Neural cell (in vitro differentiated cells): ENCODE results near the gene NT5E. TPM values are rescaled to one million over a fixed set of nuclear protein-coding genes. Genes with fewer than 3 reads are reported as not detected.

ENCODE experiments used
- H2AFZ ChIP-seq: fragments of 200-600, 300-800 bp; sonication (generic), shearing (Covaris generic); 2 replicates; pipeline ENCODE4 v1.6.0; 2014; ENCODE audit warnings: low read depth, mild to moderate bottlenecking, antibody characterized with exemption, low read length, moderate library complexity
- H3F3A ChIP-seq: fragments of 200-600 bp; shearing (Covaris generic); 2 replicates; pipeline ENCODE4 v1.6.1; 2016; ENCODE audit warnings: mild to moderate bottlenecking, moderate library complexity, mixed read lengths, antibody characterized with exemption, low read length; ENCODE audit not compliant: insufficient read depth, poor library complexity, severe bottlenecking
- H3K27ac ChIP-seq: fragments of 200-600, 300-800 bp; sonication (generic), shearing (Covaris generic); 2 replicates; pipeline ENCODE4 v1.5.1; 2014; ENCODE audit warnings: mild to moderate bottlenecking, low read length, moderate library complexity
- H3K27me3 ChIP-seq: fragments of 300-800, 200-600 bp; sonication (generic), shearing (Covaris generic); 2 replicates; pipeline ENCODE4 v1.6.0; 2014; ENCODE audit warnings: mild to moderate bottlenecking, low read depth, low read length, moderate library complexity; ENCODE audit not compliant: insufficient read depth
- H3K36me3 ChIP-seq: fragments of 300-800, 200-600 bp; sonication (generic), shearing (Covaris generic); 2 replicates; pipeline ENCODE4 v1.5.1; 2014; ENCODE audit warnings: mild to moderate bottlenecking, antibody characterized with exemption, low read length, moderate library complexity; ENCODE audit not compliant: insufficient read depth
- H3K4me2 ChIP-seq: fragments of 300-800, 200-600 bp; sonication (generic), shearing (Covaris generic); 2 replicates; pipeline ENCODE4 v1.6.0; 2014; ENCODE audit warnings: mild to moderate bottlenecking, low read length
- H3K4me3 ChIP-seq: fragments of 300-800, 200-600 bp; sonication (generic), shearing (Covaris generic); 2 replicates; pipeline ENCODE4 v1.5.1; 2014; ENCODE audit warnings: mild to moderate bottlenecking, low read length, moderate library complexity
- H3K79me2 ChIP-seq: fragments of 200-600 bp; shearing (Covaris generic); replicated peaks from 2 replicates; pipeline ENCODE4 v1.6.0; 2014; ENCODE audit warnings: mild to moderate bottlenecking, low read length, moderate library complexity; ENCODE audit not compliant: insufficient read depth
- H3K9ac ChIP-seq: fragments of 300-800, 200-600 bp; sonication (generic), shearing (Covaris generic); 2 replicates; pipeline ENCODE4 v1.6.1; 2016; ENCODE audit warnings: mild to moderate bottlenecking, low read length, mixed read lengths
- H3K9me2 ChIP-seq: fragments of 200-600 bp; shearing (Covaris generic); 2 replicates; pipeline ENCODE4 v1.6.1; 2016; ENCODE audit warnings: mild to moderate bottlenecking, low read length, mixed read lengths; ENCODE audit not compliant: insufficient read depth
- H3K9me3 ChIP-seq: fragments of 200-600, 300-800 bp; sonication (generic), shearing (Covaris generic); 2 replicates; pipeline ENCODE4 v1.6.1; 2016; ENCODE audit warnings: mild to moderate bottlenecking, mixed run types, low read length, moderate library complexity, mixed read lengths
- H4K20me1 ChIP-seq: fragments of 200-600 bp; shearing (Covaris generic); 2 replicates; pipeline ENCODE4 v1.6.1; 2016; ENCODE audit warnings: mild to moderate bottlenecking, mixed run types; ENCODE audit not compliant: insufficient read depth
- EP300 ChIP-seq: fragments of 450-650 bp; conservative IDR thresholded peaks from 2 replicates; pipeline ENCODE4 v1.6.1; 2014; ENCODE audit warnings: antibody characterized with exemption, mild to moderate bottlenecking, moderate library complexity; ENCODE audit not compliant: poor library complexity, severe bottlenecking
- EZH2 ChIP-seq: fragments of 200-600, 300-800 bp; shearing (Covaris generic), sonication (generic); IDR thresholded peaks from 2 replicates; pipeline ENCODE4 v1.6.1; 2014; ENCODE audit warnings: antibody characterized with exemption, low read length, borderline replicate concordance, mild to moderate bottlenecking; ENCODE audit not compliant: insufficient read depth, poor library complexity, severe bottlenecking
- MXI1 ChIP-seq: fragments of 450-650 bp; conservative IDR thresholded peaks from 2 replicates; pipeline ENCODE4 v1.6.1; 2014; ENCODE audit warnings: antibody characterized with exemption, mild to moderate bottlenecking; ENCODE audit not compliant: poor library complexity, severe bottlenecking
- POLR2AphosphoS5 ChIP-seq: IDR thresholded peaks from 2 replicates; pipeline ENCODE4 v1.6.1; 2012
- RAD21 ChIP-seq: fragments of 450-650 bp; conservative IDR thresholded peaks from 2 replicates; pipeline ENCODE4 v1.6.1; 2014; ENCODE audit warnings: antibody characterized with exemption, mild to moderate bottlenecking, moderate library complexity
- SMC3 ChIP-seq: fragments of 450-650 bp; conservative IDR thresholded peaks from 2 replicates; pipeline ENCODE4 v1.6.1; 2014; ENCODE audit warnings: antibody characterized with exemption, mild to moderate bottlenecking, moderate library complexity; ENCODE audit not compliant: poor library complexity
- TAF1 ChIP-seq: IDR thresholded peaks from 2 replicates; pipeline ENCODE4 v1.6.1; 2012; ENCODE audit warnings: low read depth
- polyA plus RNA-seq: library from polyadenylated mRNA; depleted of rRNA; stranded (reverse); fragments of >200 nt; gene quantifications from 2 replicates; pipeline ENCODE4 v1.2.3, GENCODE V29; 2014
- TF ChIP-seq, protein P1 (sequence below): fragments of 450-650 bp; IDR thresholded peaks from 2 replicates; pipeline ENCODE4 v1.5.1; 2014; ENCODE audit warnings: antibody characterized with exemption, mild to moderate bottlenecking, moderate library complexity; ENCODE audit not compliant: poor library complexity, severe bottlenecking
- TF ChIP-seq, protein P2 (sequence below): IDR thresholded peaks from 2 replicates; pipeline ENCODE4 v1.6.1; 2012; ENCODE audit warnings: borderline replicate concordance

NT5E gene
- polyA plus RNA-seq, 1 donor from 2014 or later = not detected

DNA sequence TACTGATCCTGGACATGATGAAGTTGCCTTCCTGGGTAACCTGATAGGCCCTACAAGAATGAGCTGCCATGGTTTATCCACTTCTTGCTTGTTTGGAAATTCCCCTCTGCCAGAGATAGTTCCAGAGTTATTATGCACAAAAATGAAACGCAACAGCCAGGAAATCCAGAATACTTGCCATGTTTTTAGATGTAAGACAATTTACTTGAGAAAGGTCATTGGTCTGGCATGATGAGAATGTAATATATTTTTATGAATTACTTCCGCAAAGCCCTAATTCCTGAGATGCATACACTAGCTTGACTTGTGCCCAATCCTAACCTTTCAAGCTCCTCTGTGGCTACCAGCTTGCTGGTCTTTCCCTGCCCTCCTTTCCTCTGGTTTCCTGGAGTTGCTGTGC, 27.9 kb upstream of the NT5E start (continued):
- TF ChIP-seq, protein P1, sequence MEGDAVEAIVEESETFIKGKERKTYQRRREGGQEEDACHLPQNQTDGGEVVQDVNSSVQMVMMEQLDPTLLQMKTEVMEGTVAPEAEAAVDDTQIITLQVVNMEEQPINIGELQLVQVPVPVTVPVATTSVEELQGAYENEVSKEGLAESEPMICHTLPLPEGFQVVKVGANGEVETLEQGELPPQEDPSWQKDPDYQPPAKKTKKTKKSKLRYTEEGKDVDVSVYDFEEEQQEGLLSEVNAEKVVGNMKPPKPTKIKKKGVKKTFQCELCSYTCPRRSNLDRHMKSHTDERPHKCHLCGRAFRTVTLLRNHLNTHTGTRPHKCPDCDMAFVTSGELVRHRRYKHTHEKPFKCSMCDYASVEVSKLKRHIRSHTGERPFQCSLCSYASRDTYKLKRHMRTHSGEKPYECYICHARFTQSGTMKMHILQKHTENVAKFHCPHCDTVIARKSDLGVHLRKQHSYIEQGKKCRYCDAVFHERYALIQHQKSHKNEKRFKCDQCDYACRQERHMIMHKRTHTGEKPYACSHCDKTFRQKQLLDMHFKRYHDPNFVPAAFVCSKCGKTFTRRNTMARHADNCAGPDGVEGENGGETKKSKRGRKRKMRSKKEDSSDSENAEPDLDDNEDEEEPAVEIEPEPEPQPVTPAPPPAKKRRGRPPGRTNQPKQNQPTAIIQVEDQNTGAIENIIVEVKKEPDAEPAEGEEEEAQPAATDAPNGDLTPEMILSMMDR = no peak
- TF ChIP-seq POLR2AphosphoS5 = no peak

DNA sequence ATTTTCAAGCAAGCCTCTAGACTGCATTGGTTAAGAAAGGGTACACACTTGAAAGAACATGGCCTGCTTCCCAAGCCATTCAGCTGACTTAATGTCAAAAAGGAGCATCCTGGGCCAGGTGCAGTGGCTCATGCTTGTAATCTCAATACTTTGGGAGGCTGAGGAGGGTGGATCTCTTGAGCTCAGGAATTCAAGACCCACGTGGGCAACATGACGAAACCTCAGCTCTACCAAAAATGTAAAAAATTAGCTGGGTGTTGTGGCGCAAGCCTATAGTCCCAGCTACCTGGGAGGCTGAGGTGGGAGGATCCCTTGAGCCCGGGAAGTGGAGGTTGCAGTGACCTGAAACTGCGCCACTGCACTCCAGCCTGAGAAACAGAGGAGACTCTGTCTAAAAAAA, 26.9 kb upstream of the NT5E start:
- Histone ChIP-seq H3K79me2 (no peaks in the 10 kb centered on the region), H3K4me2 (no peak overlapping the region), H2AFZ (no peak overlapping the region), H3K27ac (no peak overlapping the region), H3K9me2 (no peaks in the 10 kb centered on the region), H3K27me3 (no peaks in the 10 kb centered on the region), H3K4me3 (no peak overlapping the region), H4K20me1 (no peaks in the 10 kb centered on the region), H3K9me3 (no peaks in the 10 kb centered on the region), H3K9ac (no peak overlapping the region), H3F3A (no peaks in the 10 kb centered on the region), H3K36me3 (no peaks in the 10 kb centered on the region)
- TF ChIP-seq MXI1 = no peak

DNA sequence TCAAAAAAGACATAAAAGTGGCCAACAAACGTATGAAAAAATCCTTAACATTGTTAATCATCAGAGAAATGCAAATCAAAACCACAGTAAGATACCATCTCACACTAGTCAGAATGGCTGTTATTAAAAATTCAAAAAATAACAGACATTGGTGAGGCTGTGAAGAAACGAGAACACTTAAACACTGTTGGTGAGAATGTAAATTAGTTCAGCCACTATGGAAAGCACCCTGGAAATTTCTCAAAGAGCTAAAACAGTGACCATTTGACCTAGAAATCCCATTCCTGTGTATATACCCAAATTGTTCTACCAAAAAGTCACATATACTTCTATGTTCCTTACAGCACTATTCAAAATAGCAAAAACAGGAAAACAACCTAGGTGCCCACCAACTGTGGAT, 24.9 kb upstream of the NT5E start:
- Histone ChIP-seq H3K36me3 (no peaks in the 10 kb centered on the region), H3K27me3 (no peaks in the 10 kb centered on the region), H3K9ac (no peak overlapping the region), H4K20me1 (no peaks in the 10 kb centered on the region), H3K4me3 (no peak overlapping the region), H3K79me2 (no peaks in the 10 kb centered on the region), H3K27ac (no peak overlapping the region), H3K9me2 (no peaks in the 10 kb centered on the region), H3K9me3 (no peaks in the 10 kb centered on the region), H2AFZ (no peak overlapping the region), H3F3A (no peaks in the 10 kb centered on the region), H3K4me2 (no peak overlapping the region)
- TF ChIP-seq SMC3 (no peak), TAF1 (no peak), EP300 (no peak), RAD21 (no peak), MXI1 (no peak), EZH2 (no peak), POLR2AphosphoS5 (no peak)
- TF ChIP-seq, protein P1 = no peak
- TF ChIP-seq, protein P2, sequence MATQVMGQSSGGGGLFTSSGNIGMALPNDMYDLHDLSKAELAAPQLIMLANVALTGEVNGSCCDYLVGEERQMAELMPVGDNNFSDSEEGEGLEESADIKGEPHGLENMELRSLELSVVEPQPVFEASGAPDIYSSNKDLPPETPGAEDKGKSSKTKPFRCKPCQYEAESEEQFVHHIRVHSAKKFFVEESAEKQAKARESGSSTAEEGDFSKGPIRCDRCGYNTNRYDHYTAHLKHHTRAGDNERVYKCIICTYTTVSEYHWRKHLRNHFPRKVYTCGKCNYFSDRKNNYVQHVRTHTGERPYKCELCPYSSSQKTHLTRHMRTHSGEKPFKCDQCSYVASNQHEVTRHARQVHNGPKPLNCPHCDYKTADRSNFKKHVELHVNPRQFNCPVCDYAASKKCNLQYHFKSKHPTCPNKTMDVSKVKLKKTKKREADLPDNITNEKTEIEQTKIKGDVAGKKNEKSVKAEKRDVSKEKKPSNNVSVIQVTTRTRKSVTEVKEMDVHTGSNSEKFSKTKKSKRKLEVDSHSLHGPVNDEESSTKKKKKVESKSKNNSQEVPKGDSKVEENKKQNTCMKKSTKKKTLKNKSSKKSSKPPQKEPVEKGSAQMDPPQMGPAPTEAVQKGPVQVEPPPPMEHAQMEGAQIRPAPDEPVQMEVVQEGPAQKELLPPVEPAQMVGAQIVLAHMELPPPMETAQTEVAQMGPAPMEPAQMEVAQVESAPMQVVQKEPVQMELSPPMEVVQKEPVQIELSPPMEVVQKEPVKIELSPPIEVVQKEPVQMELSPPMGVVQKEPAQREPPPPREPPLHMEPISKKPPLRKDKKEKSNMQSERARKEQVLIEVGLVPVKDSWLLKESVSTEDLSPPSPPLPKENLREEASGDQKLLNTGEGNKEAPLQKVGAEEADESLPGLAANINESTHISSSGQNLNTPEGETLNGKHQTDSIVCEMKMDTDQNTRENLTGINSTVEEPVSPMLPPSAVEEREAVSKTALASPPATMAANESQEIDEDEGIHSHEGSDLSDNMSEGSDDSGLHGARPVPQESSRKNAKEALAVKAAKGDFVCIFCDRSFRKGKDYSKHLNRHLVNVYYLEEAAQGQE = no peak
